Right atrium auricular region (tissue), 2 donors: Measurements from ENCODE around the gene FGFR2. TPM values are rescaled to one million over a fixed set of nuclear protein-coding genes. Genes with fewer than 3 reads are reported as not detected.
"Not testable (repeated sequence)": the region's sequence is repeated elsewhere in the genome, so short reads cannot be mapped to it uniquely, and the experiment has no call there.

Experiments used
- DNase-seq: peaks from one replicate; pipeline ENCODE4 v3.0.0-alpha.2; 2019; ENCODE audit warnings: low spot score
- H3K27ac ChIP-seq, 2 donors: fragments of 200-600 bp; sonication (generic); 1 replicate in 1 of 2; 2 replicates in 1 of 2; pipeline ENCODE4 v1.5.1; 2016 to 2019
- H3K27me3 ChIP-seq, 2 donors: fragments of 200-600 bp; sonication (generic); one replicate each; pipeline versions ENCODE4 v1.5.1 to v1.6.0; 2017 to 2019
- H3K36me3 ChIP-seq: fragments of 200-600 bp; sonication (generic); one replicate; pipeline ENCODE4 v1.5.1; 2016
- H3K4me1 ChIP-seq, 2 donors: fragments of 200-600 bp; sonication (generic); one replicate each; pipeline versions ENCODE4 v1.5.1 to v1.6.0; 2017 to 2019
- H3K4me3 ChIP-seq, 2 donors: fragments of 200-600 bp; sonication (generic); 1 replicate in 1 of 2; 2 replicates in 1 of 2; pipeline ENCODE4 v1.5.1; 2017 to 2019; ENCODE audit warnings: mild to moderate bottlenecking in 1 of 2, moderate library complexity in 1 of 2
- H3K9me3 ChIP-seq, 2 donors: fragments of 200-600 bp; sonication (generic); one replicate each; pipeline ENCODE4 v1.5.1; 2019
- CTCF ChIP-seq, 2 donors: fragments of 200-600 bp; sonication (generic); IDR thresholded peaks; one replicate each; pipeline ENCODE4 v1.5.1; 2019; ENCODE audit warnings: antibody characterized with exemption in 2 of 2
- total RNA-seq, 2 donors: library from RNA; depleted of rRNA; stranded (reverse); fragments of >200 nt; gene quantifications; one replicate each; pipeline ENCODE4 v1.1.0, GENCODE V29; 2016

Gene FGFR2
- total RNA-seq, 2 donors from 2014 or later = 2.8 to 19.0 TPM

- Histone ChIP-seq H3K4me3 (no peak overlapping the region), H3K36me3 (no peaks in the 10 kb centered on the region), H3K9me3 (no peaks in the 10 kb centered on the region), H3K4me1 (peaks cover 0 to 22% of the 10 kb centered on the region in 2 donors), H3K27ac (no peak overlapping the region), H3K27me3 (no peaks in the 10 kb centered on the region)
- no peak for DNase-seq
- TF ChIP-seq CTCF (IDR thresholded peaks at IDR 0.05) = no peak
These were observed 75.4 kb downstream of the FGFR2 start for GRCh38 chr10:121522831-121523230.

GRCh38 chr10:121521794-121522556 is 76.3 kb downstream of the FGFR2 start:
- no peak overlapping the region for H3K27ac ChIP-seq

DNA sequence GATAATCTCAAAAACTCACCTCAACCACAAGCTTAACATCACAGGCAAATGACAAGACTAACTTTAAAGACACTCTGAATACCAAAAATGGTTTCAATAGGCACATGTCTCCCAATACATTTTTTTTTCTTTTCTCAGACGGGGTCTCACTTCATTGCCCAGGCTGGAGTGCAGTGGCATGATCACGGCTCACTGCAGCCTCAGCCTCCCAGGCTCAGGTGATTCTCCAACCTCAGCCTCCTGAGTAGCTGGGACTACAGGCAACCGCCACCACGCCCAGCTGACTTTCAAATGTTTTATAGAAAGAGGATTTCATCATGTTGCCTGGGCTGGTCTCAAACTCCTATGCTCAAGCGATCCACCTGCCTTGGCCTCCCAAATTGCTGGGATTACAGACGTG is 77.7 kb downstream of the FGFR2 start:
- H3K36me3 ChIP-seq, H3K27me3 ChIP-seq, DNase-seq, H3K4me3 ChIP-seq, H3K27ac ChIP-seq, H3K9me3 ChIP-seq: not testable (repeated sequence)
- peaks cover 0 to 22% of the 10 kb centered on the region in 2 donors for H3K4me1 ChIP-seq

More at GRCh38 chr10:121521794-121522556, 76.3 kb downstream of the FGFR2 start:
- TF ChIP-seq CTCF (IDR thresholded peaks at IDR 0.05) = no peak
- DNase-seq = no peak
- H3K9me3 ChIP-seq = no peaks in the 10 kb centered on the region
- no peak overlapping the region for H3K4me3 ChIP-seq
- H3K36me3 ChIP-seq = no peaks in the 10 kb centered on the region
- no peaks in the 10 kb centered on the region for H3K27me3 ChIP-seq
- peaks cover 0 to 22% of the 10 kb centered on the region in 2 donors for H3K4me1 ChIP-seq

DNA sequence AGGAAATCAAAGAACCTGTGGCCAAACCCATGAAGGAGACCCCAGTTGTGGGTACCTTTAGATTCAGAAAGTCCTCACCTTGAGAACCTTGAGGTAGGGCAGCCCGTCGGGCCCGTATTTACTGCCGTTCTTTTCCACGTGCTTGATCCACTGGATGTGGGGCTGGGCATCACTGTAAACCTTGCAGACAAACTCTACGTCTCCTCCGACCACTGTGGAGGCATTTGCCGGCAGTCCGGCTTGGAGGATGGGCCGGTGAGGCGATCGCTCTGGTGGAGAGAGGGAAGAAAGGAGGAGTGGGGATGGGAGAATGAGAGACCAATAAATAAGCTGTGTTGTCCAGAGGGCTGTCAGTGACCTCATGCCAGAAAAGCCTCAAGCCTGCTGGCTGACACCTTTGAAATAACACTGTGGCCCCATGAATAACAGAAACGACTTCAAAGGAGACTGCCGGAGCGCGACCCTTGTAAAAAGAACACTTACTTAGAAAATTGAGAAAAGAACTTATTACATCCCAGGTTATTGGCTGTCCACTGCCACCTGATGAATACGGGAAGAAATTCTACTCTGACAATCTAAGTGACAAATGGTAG is 78.2 kb downstream of the FGFR2 start:
- H3K27me3 ChIP-seq = no peaks in the 10 kb centered on the region
- H3K4me1 ChIP-seq = peaks cover 0 to 21% of the 10 kb centered on the region in 2 donors
- no peak for TF ChIP-seq CTCF (IDR thresholded peaks at IDR 0.05)
- no peak overlapping the region for H3K4me3 ChIP-seq
- H3K36me3 ChIP-seq = no peaks in the 10 kb centered on the region
- no peak for DNase-seq
- H3K9me3 ChIP-seq = no peaks in the 10 kb centered on the region
- no peak overlapping the region for H3K27ac ChIP-seq

- no peak for TF ChIP-seq CTCF (IDR thresholded peaks at IDR 0.05)
- H3K4me3 ChIP-seq = no peak overlapping the region
- H3K27ac ChIP-seq = no peak overlapping the region
- no peak for DNase-seq
- no peaks in the 10 kb centered on the region for H3K27me3 ChIP-seq
- H3K9me3 ChIP-seq = no peaks in the 10 kb centered on the region
- no peaks in the 10 kb centered on the region for H3K36me3 ChIP-seq
- H3K4me1 ChIP-seq = peaks cover 0 to 15% of the 10 kb centered on the region in 2 donors
These were observed 78.8 kb downstream of the FGFR2 start for GRCh38 chr10:121519411-121519810.

DNA sequence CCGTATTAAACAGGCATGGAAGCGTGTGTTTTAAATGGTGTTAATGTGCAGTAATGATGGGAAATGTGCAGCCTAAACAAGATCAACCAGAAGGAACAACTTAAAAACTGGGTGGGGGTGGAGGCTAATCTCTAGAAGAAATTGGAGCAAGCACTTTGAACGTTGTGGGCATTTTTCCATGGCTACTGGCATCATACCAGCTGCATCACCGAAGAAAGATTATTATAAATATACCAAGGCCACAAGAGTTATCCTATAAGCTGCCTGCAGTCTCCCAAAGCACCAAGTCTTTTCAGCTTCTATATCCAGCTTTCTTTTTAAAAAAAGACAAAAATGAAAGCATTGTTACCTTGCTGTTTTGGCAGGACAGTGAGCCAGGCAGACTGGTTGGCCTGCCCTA is 79.9 kb downstream of the FGFR2 start:
- H3K27me3 ChIP-seq = no peaks in the 10 kb centered on the region
- TF ChIP-seq CTCF (IDR thresholded peaks at IDR 0.05) = no peak
- H3K9me3 ChIP-seq = no peaks in the 10 kb centered on the region
- no peak overlapping the region for H3K4me3 ChIP-seq
- DNase-seq = no peak
- no peaks in the 10 kb centered on the region for H3K36me3 ChIP-seq
- peaks cover 0 to 8% of the 10 kb centered on the region in 2 donors for H3K4me1 ChIP-seq
- no peak overlapping the region for H3K27ac ChIP-seq
